GM12892 (cell line): ENCODE measurements around the gene HS3ST5.
"Not testable (repeated sequence)": the region's sequence is repeated elsewhere in the genome, so short reads cannot be mapped to it uniquely, and the experiment has no call there.

Experiments
- DNase-seq: peaks from one replicate; pipeline ENCODE4 v3.0.0; 2011; ENCODE audit not compliant: insufficient read length
- FAIRE-seq: peaks from 2 replicates; lab custom pipeline; 2011; peaks lifted over from hg19 to GRCh38; lab: Jason Lieb, UNC
- POLR2A ChIP-seq: IDR thresholded peaks from 2 replicates; pipeline ENCODE4 v1.6.1; 2011; ENCODE audit warnings: low read depth, low read length, control low read depth
- POLR2AphosphoS5 ChIP-seq: IDR thresholded peaks from 2 replicates; pipeline ENCODE4 v1.6.1; 2011; ENCODE audit warnings: low read depth, low read length, control low read depth
- TAF1 ChIP-seq: IDR thresholded peaks from 2 replicates; pipeline ENCODE4 v1.6.1; 2011; ENCODE audit warnings: low read depth, mild to moderate bottlenecking, control low read depth, low read length, borderline replicate concordance

HS3ST5 gene

DNA sequence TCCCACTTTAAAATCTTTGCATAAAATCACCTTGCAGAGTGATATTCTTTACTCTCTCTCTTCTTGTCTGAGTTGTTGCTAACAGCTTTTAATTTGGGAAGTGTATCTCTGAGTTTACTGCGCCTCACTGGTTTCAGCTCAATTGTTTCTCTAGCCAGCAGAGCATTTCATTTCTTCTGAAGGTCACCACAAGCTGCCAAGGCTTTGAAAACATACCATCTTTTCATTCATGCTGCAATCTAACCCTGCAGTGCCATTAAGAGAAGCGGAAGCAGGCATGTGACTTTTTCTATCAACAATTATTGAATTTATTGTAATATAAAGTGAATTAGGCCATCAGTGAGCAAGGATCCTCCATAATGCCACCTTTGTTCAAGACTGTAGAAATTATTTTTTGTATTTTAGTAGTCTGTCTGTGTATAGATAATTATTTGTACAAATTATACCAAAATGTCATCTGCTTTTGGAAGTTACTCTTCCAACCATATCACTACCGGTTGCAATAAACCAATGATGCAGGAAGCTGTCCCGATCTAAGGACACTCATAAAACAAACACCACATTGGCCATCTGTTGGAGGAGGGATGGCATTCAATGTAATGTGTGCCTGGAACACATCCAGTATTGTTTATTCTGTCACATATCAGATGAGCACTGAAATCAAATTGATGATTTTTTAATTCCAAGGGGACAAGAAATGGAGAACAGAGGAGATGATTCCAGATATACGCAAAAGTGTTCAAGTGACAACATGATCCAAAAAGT lies 26.8 kb downstream of the HS3ST5 start:
- FAIRE-seq (no peak), DNase-seq (no peak)
- TF ChIP-seq POLR2AphosphoS5 (no peak), TAF1 (no peak), POLR2A (no peak)

DNA sequence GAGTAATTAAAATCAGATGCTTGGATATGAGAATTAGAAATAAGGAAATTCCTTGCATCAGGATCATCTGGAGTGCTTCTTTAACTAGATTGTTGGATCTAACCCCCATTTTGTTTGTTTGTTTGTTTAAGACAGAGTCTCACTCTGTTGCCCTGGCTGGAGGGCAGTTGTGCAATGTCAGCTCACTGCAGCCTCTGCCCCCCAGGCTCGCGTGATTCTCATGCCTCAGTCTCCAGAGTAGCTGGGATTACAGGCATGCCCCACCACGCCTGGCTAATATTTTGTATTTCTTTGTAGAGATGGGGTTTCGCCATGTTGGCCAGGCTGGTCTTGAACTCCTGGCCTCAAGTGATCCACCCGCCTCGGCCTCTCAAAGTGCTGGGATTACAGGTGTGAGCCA lies 29.0 kb downstream of the HS3ST5 start:
- not testable (repeated sequence) for FAIRE-seq, DNase-seq

DNA sequence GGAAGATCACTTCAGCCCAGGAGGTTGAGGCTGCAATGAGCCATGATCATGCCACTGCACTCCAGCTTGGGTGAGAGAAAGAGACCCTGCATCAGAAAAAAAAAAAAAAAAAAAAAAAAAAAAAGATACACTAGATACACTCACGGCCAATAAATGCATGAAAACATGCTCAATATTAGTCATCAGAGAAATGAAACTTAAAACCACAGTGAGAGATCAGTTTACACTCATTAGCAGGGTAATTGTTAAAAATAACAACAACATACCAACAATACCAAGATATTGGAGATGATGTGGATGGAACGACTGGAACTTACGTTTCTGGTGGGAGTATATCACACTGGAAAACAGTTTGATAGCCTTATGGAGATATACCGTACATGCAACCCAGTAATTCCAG lies 29.9 kb downstream of the HS3ST5 start:
- FAIRE-seq (peak; percentile 21), DNase-seq (no peak)
- TF ChIP-seq TAF1 (no peak), POLR2AphosphoS5 (no peak), POLR2A (no peak)

DNA sequence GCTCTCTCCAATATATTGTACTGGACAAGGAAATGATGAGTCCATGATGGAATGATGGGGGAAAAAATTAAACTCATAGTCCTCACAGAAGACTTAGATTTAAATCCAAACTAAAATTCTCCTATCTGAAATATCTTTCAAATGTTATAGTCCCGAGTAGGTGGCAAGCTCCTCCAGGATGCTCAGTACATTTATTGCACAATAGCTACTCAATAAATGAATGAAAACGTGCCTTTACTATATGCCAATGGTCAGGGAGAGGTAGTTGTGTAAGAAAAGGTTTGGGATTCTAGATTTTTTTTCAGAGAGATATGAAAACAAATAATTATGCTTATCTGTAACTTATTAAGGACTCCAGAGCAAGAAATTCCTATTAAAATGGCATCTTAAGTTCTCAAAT lies 32.8 kb downstream of the HS3ST5 start:
- FAIRE-seq (no peak), DNase-seq (no peak)
- TF ChIP-seq POLR2AphosphoS5 (no peak), TAF1 (no peak), POLR2A (no peak)

DNA sequence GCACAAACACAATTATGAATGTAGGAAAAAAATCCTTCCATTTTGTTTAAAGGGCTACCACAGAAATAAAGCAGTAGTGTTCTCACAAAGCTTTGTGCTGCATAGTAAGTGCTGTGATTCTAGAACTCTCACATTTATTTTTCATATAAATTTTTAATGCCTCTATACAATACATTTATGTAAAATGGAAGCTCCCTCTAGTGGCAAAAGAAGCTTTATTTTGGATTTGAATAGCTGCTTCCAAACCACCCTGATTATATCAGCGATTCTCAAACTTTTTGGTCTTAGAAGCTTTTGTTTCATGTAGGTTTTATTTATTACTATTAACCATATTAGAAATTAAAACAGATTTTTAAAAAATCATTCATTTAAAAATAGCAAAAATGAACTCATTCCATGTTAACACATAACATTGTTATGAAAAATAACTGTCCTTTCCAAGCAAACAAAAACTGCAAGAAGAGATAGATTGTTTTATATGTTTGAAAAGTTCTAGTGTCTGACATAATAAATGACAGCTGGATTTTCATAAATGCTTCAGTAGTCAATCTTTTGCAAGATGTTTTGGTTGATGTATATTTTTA lies 38.4 kb downstream of the HS3ST5 start:
- FAIRE-seq: no peak
- no peak for TF ChIP-seq POLR2AphosphoS5
- TF ChIP-seq POLR2A: no peak
- TF ChIP-seq TAF1: no peak
- DNase-seq: no peak

DNA sequence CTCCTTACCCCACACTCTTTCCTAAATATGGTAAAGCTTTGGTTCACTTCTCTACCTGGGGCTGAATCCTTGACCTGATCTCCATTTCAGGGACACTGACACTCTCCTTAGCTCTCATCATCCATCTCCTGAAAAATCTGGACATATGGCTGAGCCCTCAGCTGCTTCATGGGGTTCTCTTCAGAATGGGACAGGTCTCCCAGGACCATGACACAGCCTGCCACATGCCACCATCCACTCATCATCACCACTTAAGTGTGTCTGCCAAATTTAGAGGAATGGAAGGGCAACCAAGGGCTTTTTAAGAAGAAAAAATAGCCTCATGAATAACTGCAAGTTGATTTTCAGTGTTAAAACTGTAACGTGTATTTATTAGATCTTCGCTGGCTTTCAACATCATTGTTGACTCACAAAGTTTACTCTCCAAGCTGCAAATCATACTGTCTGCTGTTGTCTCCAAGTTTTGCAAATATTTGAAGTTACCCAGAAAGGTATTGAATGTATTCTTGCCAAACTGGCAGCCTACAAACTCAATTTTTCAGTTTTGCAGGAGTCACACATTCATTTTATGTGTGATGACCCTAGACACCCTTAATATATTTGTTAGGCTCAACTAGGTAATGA lies 41.1 kb downstream of the HS3ST5 start:
- DNase-seq (no peak), FAIRE-seq (no peak)
- TF ChIP-seq TAF1: no peak
- TF ChIP-seq POLR2A: no peak
- TF ChIP-seq POLR2AphosphoS5: no peak

DNA sequence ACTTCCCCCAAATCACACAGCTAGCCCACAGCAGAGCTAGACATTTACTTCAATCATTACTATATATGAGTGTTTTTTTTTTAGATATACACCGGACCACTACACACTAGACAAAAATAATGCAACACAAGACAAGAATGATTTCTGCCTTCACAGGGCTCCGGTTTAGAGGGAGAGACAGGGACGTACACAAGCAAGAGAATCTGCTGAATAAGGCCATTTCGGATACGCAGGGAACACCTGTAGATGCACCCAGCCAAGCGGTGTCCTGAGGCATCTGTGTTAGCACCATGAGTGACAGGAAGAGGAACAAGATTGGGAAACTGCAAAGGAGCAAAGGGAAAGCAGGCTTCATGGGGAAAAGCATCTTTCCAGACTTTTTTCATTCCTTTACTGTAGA lies 45.7 kb downstream of the HS3ST5 start:
- DNase-seq (no peak), FAIRE-seq (no peak)
- TF ChIP-seq TAF1: no peak
- no peak for TF ChIP-seq POLR2A
- no peak for TF ChIP-seq POLR2AphosphoS5

DNA sequence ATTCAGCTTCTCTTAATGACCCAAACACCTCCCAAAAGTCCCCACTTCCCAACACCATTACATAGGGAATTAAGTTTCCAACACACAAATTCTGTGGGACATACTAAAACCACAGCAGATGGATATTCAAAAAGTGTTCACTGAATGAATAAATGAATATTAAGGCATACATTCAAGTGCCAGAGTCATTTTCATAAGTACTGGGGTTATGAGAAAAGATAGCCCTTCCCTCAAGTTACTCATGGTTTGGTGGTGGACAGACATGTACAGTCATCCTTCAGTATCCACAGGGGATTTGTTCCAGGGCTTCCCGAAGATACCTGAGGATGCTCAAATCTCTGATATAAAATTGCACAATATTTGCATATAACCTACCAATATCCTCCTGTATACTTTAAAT lies 50.4 kb downstream of the HS3ST5 start:
- FAIRE-seq: no peak
- no peak for DNase-seq
- TF ChIP-seq TAF1 (no peak), POLR2AphosphoS5 (no peak), POLR2A (no peak)

DNA sequence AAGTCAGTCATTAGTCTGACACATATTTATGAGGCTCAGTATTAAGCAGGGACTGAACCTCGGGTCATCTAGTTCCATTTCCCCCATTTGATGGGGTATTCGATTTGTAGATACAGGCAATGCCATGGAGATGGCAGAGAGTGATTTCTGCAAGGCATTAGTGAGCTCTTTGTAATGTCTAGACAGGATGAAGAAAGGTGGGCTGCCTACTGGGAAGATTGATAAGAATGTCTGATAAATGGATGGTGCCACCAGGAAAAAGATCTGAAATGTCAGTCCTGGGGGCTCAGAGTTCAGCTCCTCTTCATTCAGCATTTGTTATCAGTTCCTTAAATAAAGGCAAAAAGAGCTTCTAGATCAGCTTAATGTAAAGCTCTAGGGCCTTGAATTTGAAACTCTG lies 51.4 kb downstream of the HS3ST5 start:
- FAIRE-seq (no peak), DNase-seq (no peak)
- TF ChIP-seq POLR2AphosphoS5 (no peak), TAF1 (no peak), POLR2A (no peak)

DNA sequence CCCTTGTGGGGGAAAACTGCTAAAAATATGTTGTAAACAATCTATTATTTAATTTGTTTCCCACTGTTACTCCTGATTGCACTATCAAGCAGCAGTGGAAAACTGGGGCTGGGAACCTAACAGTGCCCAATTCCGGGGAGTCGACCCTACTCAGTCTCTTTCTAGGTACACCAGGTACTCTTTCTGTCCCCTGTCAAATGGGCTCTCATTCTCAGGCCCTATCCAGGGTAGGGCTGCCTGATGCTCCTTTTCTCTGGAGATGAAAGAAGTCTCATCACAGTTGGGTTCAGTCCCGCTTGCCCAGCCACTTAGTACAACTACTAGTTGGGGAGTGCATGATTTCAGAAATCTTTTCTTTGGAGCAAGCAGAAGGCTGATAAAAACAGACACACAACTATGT lies 52.0 kb downstream of the HS3ST5 start:
- DNase-seq (no peak), FAIRE-seq (no peak)
- no peak for TF ChIP-seq POLR2AphosphoS5
- TF ChIP-seq POLR2A: no peak
- TF ChIP-seq TAF1: no peak

DNA sequence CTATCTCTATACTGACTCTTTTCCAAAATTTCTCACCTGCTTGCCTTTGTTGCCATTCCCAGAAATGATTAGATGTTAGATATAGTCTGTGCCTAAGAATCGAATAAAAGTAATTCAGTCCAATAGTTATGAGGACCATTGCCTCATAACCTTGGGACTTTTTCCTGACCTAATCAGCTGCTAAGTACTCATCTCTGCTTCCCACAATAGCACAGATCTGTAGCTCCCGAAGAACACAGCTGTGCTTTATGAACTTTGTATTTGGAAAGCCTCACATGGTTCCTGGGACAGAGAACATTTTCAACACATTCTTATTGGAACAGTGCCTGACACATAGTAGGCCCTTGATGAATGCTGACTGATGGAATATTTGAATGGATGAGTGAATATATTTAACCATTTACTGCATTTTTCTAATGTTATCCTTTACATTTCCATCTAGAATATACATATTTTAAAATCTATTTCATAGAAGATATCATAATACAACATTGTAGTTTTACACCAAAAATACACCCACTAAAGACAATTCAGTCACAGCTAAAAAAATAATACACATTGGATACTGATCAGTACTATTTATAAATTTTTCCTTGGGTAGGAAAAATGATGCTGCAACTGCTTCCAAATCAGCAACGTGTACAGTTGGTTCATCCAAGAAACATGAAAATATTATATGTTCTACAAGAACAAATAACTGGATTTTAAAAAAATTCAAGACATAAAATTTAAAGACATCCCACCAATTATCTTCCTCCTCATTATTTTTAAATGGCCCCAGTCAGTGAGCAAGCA lies 53.9 kb downstream of the HS3ST5 start:
- no peak for TF ChIP-seq POLR2AphosphoS5
- TF ChIP-seq POLR2A: no peak
- TF ChIP-seq TAF1: no peak
- no peak for FAIRE-seq
- DNase-seq: no peak

DNA sequence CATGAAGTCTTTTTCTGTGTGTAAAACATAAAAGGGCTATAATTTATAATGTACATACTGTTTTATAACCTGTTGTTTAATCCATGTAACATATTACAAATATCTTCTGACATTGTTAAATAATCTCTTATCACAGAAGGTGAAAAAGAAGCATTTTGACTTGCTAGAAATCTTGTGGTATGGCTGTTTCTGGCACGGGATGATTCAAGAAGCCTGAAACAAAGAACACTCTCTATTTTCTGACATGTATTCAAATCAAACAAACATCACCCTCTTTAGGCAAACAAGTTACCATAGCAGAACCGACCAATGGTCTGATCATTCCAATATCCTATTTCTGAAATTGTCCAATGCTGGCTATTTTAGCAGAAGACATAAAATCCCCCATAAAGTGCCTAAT lies 55.4 kb downstream of the HS3ST5 start:
- FAIRE-seq (no peak), DNase-seq (no peak)
- TF ChIP-seq POLR2AphosphoS5 (no peak), POLR2A (no peak), TAF1 (no peak)
